ENCODE measurements around the gene BFSP1. TPM values are rescaled to one million over a fixed set of nuclear protein-coding genes. Genes with fewer than 3 reads are reported as not detected.

BFSP1 gene
- total and polyA plus RNA-seq, 2 donors from 2014 or later: 1.3 to 2.1 TPM

DNA sequence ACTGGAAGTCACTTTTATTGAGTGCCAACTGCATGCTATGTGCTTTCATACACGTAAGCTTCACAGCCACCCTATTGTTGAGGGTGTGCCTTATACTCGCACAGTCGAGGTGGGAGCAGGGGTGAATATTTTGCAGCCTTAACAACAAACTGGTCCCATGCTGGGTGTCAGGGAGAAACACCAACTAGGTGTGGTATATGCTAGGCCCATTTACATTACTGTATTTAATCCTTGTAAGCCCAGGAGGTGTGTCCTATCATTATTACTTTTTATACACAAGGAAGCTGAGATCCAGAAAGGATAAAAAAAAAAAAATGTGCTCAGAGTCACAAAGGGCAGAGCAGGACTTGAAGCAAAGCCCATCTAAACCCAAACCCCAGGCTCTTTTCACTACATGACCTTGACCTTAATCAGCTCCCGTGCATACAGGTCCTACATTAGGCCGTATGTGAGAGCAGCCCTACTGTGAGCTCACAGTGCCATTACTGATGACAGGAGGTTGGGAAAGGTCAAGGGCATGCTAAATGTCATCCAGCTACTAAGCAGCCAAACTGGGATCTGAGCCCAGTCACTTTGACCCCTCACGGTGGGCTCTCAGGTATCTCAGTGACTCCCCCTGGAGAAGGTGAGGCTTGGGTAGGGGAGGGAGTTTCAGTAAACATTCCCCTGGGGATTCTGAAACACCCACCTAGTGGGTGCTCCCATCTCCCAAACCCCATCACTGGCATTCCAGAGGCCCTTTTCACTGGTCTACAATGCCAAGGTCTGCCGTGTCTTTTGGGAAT is 61.7 kb downstream of the BFSP1 start:
- intact Hi-C loops (cut with DNase I): no loop called here
- Histone ChIP-seq H3K36me3 (ENCODE audit: control insufficient read depth in 2 of 3, insufficient read depth in 3 of 3, low read length in 3 of 3) (no peaks in the 10 kb centered on the region), H3K4me3 (ENCODE audit: low read length in 3 of 3) (no peak overlapping the region), H3K9ac (ENCODE audit: low read length in 3 of 3) (no peak overlapping the region), H3K9me3 (ENCODE audit: control insufficient read depth in 2 of 3, insufficient read depth in 1 of 3, low read length in 3 of 3) (no peaks in the 10 kb centered on the region), H3K27ac (ENCODE audit: low read depth in 2 of 2, low read length in 2 of 2) (no peak overlapping the region), H3K27me3 (ENCODE audit: control insufficient read depth, insufficient read depth, low read length) (no peaks in the 10 kb centered on the region), H3K4me1 (ENCODE audit: control insufficient read depth in 2 of 3, insufficient read depth in 2 of 3, low read depth in 1 of 3, low read length in 3 of 3) (no peaks in the 10 kb centered on the region)
- FAIRE-seq (no peak), DNase-seq (no peak)
- TF ChIP-seq, protein P1, sequence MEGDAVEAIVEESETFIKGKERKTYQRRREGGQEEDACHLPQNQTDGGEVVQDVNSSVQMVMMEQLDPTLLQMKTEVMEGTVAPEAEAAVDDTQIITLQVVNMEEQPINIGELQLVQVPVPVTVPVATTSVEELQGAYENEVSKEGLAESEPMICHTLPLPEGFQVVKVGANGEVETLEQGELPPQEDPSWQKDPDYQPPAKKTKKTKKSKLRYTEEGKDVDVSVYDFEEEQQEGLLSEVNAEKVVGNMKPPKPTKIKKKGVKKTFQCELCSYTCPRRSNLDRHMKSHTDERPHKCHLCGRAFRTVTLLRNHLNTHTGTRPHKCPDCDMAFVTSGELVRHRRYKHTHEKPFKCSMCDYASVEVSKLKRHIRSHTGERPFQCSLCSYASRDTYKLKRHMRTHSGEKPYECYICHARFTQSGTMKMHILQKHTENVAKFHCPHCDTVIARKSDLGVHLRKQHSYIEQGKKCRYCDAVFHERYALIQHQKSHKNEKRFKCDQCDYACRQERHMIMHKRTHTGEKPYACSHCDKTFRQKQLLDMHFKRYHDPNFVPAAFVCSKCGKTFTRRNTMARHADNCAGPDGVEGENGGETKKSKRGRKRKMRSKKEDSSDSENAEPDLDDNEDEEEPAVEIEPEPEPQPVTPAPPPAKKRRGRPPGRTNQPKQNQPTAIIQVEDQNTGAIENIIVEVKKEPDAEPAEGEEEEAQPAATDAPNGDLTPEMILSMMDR (IDR thresholded peaks at IDR 0.05; ENCODE audit: borderline replicate concordance, extremely low read depth, insufficient read depth): no peak

DNA sequence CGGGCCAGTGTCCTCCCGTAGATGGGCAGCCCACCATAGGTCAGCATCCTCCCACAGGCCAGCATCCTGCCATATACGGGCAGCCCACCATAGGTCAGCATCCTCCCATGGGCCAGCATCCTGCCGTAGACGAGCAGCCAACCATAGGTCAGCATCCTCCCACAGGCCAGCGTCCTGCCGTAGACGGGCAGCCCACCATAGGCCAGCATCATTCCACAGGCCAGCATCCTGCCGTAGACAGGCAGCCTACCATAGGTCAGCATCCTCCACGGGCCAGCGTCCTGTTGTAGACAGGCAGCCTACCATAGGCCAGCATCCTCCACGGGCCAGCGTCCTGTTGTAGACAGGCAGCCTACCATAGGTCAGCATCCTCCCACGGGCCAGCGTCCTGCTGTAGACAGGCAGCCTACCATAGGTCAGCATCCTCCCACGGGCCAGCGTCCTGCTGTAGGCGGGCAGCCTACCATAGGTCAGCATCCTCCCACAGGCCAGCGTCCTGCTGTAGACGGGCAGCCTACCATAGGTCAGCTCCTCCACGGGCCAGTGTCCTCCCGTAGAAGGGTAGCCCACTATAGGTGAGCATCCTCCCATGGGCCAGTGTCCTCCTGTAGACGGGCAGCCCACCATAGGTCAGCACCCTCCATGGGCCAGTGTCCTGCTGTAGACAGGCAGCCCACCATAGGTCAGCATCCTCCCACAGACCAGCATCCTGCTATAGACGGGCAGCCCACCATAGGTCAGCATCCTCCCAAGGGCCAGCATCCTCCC is 62.9 kb downstream of the BFSP1 start:
- intact Hi-C loops (cut with DNase I): no loop called here
- DNase-seq: no peak
- Histone ChIP-seq H3K9ac (ENCODE audit: low read length in 3 of 3) (no peak overlapping the region), H3K36me3 (ENCODE audit: control insufficient read depth in 2 of 3, insufficient read depth in 3 of 3, low read length in 3 of 3) (no peaks in the 10 kb centered on the region), H3K9me3 (ENCODE audit: control insufficient read depth in 2 of 3, insufficient read depth in 1 of 3, low read length in 3 of 3) (no peaks in the 10 kb centered on the region), H3K27ac (ENCODE audit: low read depth in 2 of 2, low read length in 2 of 2) (no peak overlapping the region), H3K27me3 (ENCODE audit: control insufficient read depth, insufficient read depth, low read length) (no peaks in the 10 kb centered on the region), H3K4me1 (ENCODE audit: control insufficient read depth in 2 of 3, insufficient read depth in 2 of 3, low read depth in 1 of 3, low read length in 3 of 3) (no peaks in the 10 kb centered on the region), H3K4me3 (ENCODE audit: low read length in 3 of 3) (no peak overlapping the region)
- no peak for FAIRE-seq
- TF ChIP-seq, protein P1 (IDR thresholded peaks at IDR 0.05; ENCODE audit: borderline replicate concordance, extremely low read depth, insufficient read depth): no peak

DNA sequence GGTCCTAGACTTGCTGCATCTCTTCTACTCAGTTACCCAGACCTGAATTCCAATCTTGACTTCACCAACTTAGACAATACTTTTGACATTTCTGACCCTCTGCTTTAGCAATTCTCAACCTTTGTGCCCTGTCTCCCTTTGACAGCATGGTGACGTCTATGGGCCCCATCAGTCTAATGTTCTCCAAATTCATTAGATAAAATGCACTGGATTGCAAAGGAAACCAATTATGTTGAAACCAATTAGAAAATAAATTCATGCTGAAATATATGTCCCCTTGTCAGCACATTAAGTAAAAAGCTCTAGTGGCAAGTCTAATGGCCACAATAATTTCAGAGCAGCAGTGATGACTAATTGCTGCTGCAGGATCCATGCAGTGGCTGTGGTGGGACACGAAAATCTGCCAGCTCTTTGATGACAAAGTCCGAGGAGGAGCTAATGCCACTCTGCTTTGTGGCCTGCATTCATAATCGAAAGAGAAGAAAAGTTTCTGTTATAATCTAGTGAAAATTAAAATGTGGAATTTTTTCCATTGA is 64.0 kb downstream of the BFSP1 start:
- Histone ChIP-seq H3K4me3 (ENCODE audit: low read length in 3 of 3) (no peak overlapping the region), H3K4me1 (ENCODE audit: control insufficient read depth in 2 of 3, insufficient read depth in 2 of 3, low read depth in 1 of 3, low read length in 3 of 3) (no peaks in the 10 kb centered on the region), H3K36me3 (ENCODE audit: control insufficient read depth in 2 of 3, insufficient read depth in 3 of 3, low read length in 3 of 3) (no peaks in the 10 kb centered on the region), H3K9ac (ENCODE audit: low read length in 3 of 3) (no peak overlapping the region), H3K9me3 (ENCODE audit: control insufficient read depth in 2 of 3, insufficient read depth in 1 of 3, low read length in 3 of 3) (no peaks in the 10 kb centered on the region), H3K27ac (ENCODE audit: low read depth in 2 of 2, low read length in 2 of 2) (no peak overlapping the region), H3K27me3 (ENCODE audit: control insufficient read depth, insufficient read depth, low read length) (no peaks in the 10 kb centered on the region)
- DNase-seq: no peak
- FAIRE-seq: no peak
- TF ChIP-seq, protein P1 (IDR thresholded peaks at IDR 0.05; ENCODE audit: borderline replicate concordance, extremely low read depth, insufficient read depth): no peak
- intact Hi-C loops (cut with DNase I): no loop called here

Data from kidney (tissue), 14 donors.